GM12878 (cell line): ENCODE results near the gene PCGF1.

Experiments
- ASH2L ChIP-seq: fragments of 300-600, 200-600 bp; sonication (generic); IDR thresholded peaks from 2 replicates; pipeline ENCODE4 v1.6.1; 2017; ENCODE audit warnings: low read depth, mild to moderate bottlenecking, borderline replicate concordance
- ATF3 ChIP-seq: IDR thresholded peaks from 2 replicates; pipeline ENCODE4 v1.6.1; 2011; ENCODE audit warnings: low read depth, mild to moderate bottlenecking, low read length, moderate library complexity, borderline replicate concordance; ENCODE audit errors: extremely low read depth
- CHD1 ChIP-seq: IDR thresholded peaks from 2 replicates; pipeline ENCODE4 v1.6.1; 2012; ENCODE audit warnings: low read depth, low read length, improper control_type of control experiment
- CTCF ChIP-seq, 3 experiments: IDR thresholded peaks in 2 of 3; conservative IDR thresholded peaks in 1 of 3; 2 replicates each; pipeline ENCODE4 v1.5.1; 2011; ENCODE audit warnings: low read depth in 3 of 3, low read length in 3 of 3, mild to moderate bottlenecking in 3 of 3, control low read depth in 2 of 3, moderate library complexity in 2 of 3, inconsistent platforms in 1 of 3, mixed read lengths in 1 of 3; ENCODE audit not compliant: control insufficient read depth in 2 of 3, insufficient read depth in 1 of 3; ENCODE audit errors: extremely low read depth in 1 of 3
- EGR1 ChIP-seq, 2 experiments: IDR thresholded peaks; 1 replicate in 1 of 2; 2 replicates in 1 of 2; pipeline ENCODE4 v1.6.1; 2011 to 2012; ENCODE audit warnings: low read depth in 2 of 2, low read length in 2 of 2, borderline replicate concordance in 1 of 2, mild to moderate bottlenecking in 1 of 2, moderate library complexity in 1 of 2
- EP300 ChIP-seq, 2 experiments: fragments of 150-350 bp in 1 of 2; IDR thresholded peaks; 2 replicates each; pipeline ENCODE4 v1.6.1; 2011 to 2012; ENCODE audit warnings: low read depth in 2 of 2, low read length in 2 of 2, borderline replicate concordance in 1 of 2, improper control_type of control experiment in 1 of 2, inconsistent platforms in 1 of 2; ENCODE audit not compliant: control insufficient read depth in 1 of 2
- RAD21 ChIP-seq: IDR thresholded peaks from 2 replicates; pipeline ENCODE4 v1.6.1; 2011; ENCODE audit warnings: mild to moderate bottlenecking, low read depth, low read length, moderate library complexity; ENCODE audit not compliant: insufficient read depth
- SMAD1 ChIP-seq: fragments of 450-650 bp; IDR thresholded peaks from 2 replicates; pipeline ENCODE4 v1.6.1; 2018; ENCODE audit warnings: mild to moderate bottlenecking, low read depth; ENCODE audit not compliant: partially characterized antibody
- SRF ChIP-seq, 2 experiments: IDR thresholded peaks; 2 replicates each; pipeline ENCODE4 v1.6.1; 2011; ENCODE audit warnings: low read depth in 2 of 2, low read length in 2 of 2, mild to moderate bottlenecking in 1 of 2, moderate library complexity in 1 of 2
- YY1 ChIP-seq: IDR thresholded peaks from 2 replicates; pipeline ENCODE4 v1.6.1; 2011; ENCODE audit warnings: low read depth, mild to moderate bottlenecking, low read length
- TF ChIP-seq, protein P1 (sequence below): IDR thresholded peaks from 2 replicates; pipeline ENCODE4 v1.6.1; 2012; ENCODE audit warnings: low read length, inconsistent platforms

DNA sequence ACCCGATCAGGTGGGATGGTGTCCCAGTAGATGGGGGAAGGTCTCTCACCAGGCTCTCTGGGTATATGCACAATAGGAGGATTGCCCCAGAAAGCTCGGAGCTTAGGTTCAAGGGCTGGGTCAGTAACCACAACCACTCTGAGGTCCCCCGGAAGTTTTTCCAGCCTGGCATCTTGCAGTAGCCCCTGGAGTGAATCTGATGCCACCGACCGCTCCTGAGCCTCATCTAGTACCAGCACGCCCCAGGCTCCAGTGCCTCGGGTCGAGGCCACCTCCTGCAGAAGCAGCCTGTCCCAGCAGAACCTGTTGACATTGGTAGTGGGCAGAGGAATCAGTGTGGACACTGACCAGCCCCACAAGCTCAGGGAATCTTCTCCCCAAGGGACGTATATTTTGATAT, 16.5 kb upstream of the PCGF1 start:
- TF ChIP-seq ATF3, result no peak
- no peak for TF ChIP-seq CTCF (IDR thresholded peaks at IDR 0.05 in 2 of 3, conservative IDR thresholded peaks at IDR 0.05 in 1 of 3; ENCODE audit: control insufficient read depth in 2 of 3, extremely low read depth in 1 of 3, insufficient read depth in 1 of 3, low read depth in 3 of 3, low read length in 3 of 3)
- TF ChIP-seq EGR1 (IDR thresholded peaks at IDR 0.05; ENCODE audit: borderline replicate concordance in 1 of 2, low read depth in 2 of 2, low read length in 2 of 2), result no peak
- no peak for TF ChIP-seq SRF (IDR thresholded peaks at IDR 0.05; ENCODE audit: low read depth in 2 of 2, low read length in 2 of 2)
- TF ChIP-seq, protein P1, sequence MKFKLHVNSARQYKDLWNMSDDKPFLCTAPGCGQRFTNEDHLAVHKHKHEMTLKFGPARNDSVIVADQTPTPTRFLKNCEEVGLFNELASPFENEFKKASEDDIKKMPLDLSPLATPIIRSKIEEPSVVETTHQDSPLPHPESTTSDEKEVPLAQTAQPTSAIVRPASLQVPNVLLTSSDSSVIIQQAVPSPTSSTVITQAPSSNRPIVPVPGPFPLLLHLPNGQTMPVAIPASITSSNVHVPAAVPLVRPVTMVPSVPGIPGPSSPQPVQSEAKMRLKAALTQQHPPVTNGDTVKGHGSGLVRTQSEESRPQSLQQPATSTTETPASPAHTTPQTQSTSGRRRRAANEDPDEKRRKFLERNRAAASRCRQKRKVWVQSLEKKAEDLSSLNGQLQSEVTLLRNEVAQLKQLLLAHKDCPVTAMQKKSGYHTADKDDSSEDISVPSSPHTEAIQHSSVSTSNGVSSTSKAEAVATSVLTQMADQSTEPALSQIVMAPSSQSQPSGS, result no peak
- TF ChIP-seq YY1, result no peak
- no peak for TF ChIP-seq ASH2L
- TF ChIP-seq RAD21, result no peak
- TF ChIP-seq EP300 (IDR thresholded peaks at IDR 0.05; ENCODE audit: borderline replicate concordance in 1 of 2, control insufficient read depth in 1 of 2, low read depth in 2 of 2, low read length in 2 of 2), result no peak
- no peak for TF ChIP-seq SMAD1
- no peak for TF ChIP-seq CHD1
